ENCODE data around the gene ZNF334.

DNA sequence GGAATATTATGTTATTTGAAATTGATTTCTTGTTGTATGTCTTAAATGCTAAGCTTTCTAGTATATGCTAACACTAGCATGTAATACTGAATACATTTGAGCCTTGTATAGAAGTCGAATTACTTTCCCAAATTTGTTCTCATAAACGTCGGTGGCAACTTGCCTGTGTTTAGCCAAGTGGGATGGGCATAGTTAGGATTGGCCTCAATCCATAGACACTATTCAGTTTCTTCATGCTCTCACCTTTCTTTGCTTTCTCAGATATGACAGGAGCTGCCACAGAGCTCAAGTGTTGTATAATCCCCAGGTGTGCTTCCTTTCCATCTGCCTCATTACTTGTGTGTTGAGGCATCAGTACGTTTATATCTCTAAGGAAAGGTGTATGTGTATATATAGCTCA is 19.3 kb downstream of the ZNF334 start:
- TF ChIP-seq EZH2phosphoT487 (IDR thresholded peaks at IDR 0.05; ENCODE audit: borderline replicate concordance) = no peak
- TF ChIP-seq, protein P1, sequence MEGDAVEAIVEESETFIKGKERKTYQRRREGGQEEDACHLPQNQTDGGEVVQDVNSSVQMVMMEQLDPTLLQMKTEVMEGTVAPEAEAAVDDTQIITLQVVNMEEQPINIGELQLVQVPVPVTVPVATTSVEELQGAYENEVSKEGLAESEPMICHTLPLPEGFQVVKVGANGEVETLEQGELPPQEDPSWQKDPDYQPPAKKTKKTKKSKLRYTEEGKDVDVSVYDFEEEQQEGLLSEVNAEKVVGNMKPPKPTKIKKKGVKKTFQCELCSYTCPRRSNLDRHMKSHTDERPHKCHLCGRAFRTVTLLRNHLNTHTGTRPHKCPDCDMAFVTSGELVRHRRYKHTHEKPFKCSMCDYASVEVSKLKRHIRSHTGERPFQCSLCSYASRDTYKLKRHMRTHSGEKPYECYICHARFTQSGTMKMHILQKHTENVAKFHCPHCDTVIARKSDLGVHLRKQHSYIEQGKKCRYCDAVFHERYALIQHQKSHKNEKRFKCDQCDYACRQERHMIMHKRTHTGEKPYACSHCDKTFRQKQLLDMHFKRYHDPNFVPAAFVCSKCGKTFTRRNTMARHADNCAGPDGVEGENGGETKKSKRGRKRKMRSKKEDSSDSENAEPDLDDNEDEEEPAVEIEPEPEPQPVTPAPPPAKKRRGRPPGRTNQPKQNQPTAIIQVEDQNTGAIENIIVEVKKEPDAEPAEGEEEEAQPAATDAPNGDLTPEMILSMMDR (conservative IDR thresholded peaks at IDR 0.05; ENCODE audit: low read length) = no peak
